Mucosa of gallbladder (tissue), 1 donor: Measurements from ENCODE around the gene TIMP4. TPM values are rescaled to one million over a fixed set of nuclear protein-coding genes. Genes with fewer than 3 reads are reported as not detected.

Experiments
- DNase-seq: peaks from one replicate; pipeline ENCODE4 v3.0.0-alpha.2; 2020; ENCODE audit warnings: low spot score
- total RNA-seq: library from RNA; stranded (reverse); gene quantifications from one replicate; pipeline ENCODE4 v1.2.1, GENCODE V29; 2021
- donor health status: DM: no; HTN: no; CAD: no.

TIMP4 gene
- total RNA-seq, 1 donor from 2014 or later, result 3.7 TPM

DNA sequence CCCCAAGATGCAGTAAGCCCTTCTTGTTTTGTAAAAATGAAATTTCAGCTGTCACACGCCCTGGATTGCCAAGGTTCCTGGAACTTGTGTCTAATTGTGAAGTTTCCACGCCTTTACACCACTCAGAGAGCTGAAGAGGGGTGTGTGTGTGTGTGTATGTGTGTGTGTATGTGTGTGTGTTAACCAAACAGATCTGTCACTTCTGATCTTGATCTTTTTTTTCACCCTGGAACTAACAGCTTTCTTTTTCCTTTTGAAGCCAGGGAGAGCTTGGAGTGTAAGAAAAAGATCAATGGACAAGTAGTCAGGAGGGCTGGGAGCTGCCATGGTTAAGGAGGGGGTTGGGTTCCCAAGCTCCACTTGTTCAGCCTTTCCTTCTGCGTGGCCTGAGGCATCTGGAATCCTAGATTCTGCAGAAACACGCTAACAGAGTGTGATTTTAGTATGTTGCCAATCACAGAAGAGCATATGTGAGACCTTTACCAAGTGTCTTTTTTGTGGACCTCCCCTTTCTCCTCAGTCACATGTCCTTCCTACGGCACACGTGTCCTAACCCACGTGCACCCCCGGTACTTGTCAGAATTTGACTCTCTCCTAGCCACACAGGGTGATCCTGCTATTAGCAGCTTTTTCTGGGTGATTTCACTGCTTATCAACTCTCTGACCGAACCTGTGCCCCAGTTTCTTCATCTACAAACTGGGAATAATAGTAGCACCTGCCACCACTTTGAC is 11.5 kb downstream of the TIMP4 start:
- DNase-seq, result no peak

DNA sequence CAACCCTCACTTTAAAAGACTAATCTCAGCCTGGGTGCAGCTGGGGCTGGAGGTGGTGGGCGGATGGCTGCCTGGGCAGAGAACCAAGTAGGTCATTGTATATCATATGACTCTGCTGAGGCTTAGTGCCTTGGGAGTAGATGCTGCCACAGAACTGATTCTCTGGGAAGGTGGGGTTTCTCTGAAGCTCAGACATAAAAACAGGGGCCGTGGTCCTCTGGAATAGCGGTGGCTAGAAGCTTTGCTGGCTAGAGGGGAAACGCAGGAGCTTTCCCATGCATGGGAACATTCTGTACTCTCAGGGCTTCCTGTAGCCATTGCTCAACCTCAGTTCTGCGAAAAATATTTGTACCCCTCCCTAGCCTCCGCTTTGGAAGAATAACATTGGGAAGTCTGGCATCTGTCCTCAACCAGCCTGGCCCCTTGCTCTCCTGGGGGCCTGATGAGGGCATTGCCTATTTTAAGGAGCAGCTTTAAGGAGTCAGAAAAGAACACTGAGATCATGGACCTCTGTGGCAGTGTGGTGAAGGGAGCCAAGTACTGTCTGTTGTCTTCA is 14.7 kb downstream of the TIMP4 start:
- peak; percentile 29 for DNase-seq

DNA sequence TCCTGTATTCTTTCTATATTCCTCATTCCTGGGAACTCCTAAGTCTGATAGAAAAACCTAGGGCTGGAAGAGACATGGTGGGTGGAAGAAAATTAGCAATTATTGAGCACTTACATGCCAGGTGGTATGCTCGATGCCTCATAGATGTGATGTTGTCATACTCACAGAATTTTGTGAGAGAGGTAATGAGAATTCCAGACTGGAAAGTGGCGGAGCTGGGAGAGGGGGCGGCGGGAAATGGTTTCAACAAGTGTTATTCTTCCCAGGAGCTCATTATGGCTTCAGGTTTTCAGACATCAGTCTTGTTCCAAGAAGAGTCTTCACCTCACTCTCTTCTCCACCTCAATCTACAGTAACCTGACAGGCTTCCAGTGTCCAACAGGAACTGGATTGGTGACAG is 16.2 kb downstream of the TIMP4 start:
- no peak for DNase-seq

DNA sequence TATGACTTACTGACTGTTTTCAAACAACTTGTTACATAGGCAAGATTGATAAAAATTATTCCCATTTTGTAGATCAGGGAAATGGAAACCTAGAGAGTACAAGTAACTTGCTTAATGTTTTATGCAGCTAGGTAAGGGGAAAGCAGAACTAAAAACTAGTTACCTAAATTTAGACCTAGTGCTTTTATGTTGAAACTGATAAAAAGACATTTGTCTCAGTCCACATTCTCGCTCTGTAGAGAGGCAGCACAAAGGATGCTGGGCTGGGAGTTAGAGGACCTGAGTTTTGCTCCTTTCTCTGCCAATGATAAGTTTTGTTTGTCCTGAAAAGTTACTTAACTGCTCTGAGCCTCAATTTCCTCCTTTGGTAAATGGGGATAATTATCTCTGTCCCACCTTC is 17.4 kb downstream of the TIMP4 start:
- no peak for DNase-seq

DNA sequence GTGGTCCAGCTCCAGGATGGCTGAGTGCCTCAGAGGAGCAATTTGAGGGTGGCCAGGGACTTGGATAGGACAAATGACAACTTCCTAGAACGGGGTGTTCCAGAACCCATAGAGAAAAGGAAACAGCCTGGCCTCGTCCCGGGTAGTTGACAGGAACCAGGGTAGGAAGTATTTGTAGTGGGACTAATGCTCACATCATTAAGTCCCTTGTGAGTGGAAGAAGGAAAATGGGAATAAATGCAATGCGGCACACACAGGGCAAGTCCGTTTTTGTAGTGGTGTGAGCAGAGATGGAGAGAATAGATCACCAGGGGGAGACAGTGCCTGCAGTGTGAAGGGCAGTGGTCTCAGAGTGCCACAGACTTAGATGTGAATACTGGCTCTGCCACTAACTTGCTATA is 19.6 kb downstream of the TIMP4 start:
- DNase-seq, result peak; percentile 13

DNA sequence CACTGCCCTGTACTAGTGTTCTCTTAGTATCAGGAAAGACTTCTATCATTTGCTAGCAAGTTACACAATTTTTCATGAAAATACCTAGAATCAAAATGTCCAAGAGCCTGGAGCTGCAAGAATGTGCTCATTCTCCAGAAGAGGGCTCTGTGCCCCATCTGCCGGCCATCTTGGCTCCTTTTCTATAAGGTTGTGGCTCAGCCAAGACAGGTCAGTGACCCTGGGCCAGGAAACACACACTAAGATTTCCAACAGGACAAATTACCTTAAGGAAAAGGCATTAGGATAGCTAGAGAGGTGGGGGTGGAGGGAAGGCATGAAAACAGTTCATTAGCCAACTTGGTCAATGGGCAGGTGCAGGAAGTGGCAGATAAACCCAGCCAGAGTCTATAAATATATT is 20.7 kb downstream of the TIMP4 start:
- DNase-seq, result peak; percentile 19

DNA sequence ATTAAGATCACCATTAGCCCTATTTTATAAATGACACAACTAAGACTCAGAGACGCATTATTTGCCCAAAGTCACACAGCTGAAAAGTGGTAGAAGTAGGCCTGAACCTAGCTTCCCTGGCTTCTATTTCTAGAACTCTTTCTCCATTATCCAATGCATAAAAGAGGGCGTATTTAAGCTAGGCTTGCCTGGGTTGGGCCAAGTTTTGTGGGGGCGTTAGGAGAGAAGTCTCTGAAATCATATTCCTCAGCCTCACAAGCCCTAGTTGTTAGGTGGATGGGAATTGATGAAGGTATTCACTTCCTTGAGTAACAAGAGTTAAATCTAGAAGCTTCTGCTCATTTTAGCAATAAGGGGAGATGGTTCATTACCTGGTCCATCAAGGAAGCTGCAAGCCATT is 22.3 kb downstream of the TIMP4 start:
- no peak for DNase-seq

DNA sequence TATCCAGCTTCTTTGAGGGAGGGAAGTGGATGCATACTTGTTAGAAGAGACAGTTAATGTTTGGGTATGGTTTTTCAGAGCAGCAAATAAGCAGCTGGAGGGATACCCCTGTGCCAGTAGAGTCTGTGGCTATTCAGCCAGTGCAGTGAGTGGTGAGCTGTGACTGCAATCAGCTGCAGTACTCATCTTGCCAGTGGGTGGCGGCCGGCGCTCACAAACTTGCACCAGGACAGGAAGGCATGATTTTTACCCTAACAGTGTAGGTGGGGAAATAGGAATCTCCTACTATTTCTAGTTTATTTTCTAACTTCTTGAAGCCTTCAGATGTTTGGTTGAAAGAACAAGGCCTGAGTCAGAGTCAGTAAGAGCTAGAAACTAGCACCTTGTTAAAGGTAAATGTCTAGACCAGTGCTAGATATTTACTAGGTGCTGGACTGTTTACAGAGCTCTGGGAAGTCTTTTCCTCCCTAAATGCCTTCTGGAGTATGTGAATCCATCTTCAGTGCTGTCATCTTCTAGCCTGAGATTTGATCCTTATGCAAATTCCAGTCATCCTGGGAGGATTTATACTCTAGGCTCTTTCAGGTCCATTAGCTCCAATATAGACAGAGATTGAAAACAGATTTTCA is 23.6 kb downstream of the TIMP4 start:
- peak; percentile 70 for DNase-seq

DNA sequence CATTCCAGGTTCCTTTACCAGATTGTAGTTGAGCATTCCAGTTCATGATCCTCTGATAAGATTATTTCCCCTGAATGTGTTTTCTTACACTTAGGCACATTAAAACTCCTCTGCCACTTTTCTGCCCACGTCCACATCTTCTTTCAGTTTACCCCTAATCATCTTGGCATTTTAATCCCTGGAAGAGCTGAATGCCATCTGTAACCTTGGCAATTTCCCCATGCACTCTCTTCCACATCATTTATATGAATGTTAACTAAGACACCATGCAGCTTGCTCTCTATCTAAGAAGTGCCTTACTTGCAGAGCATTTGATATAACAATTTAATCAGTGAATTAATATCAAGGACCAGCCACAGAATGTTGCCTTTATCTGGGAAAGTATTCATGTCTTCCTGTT is 25.8 kb downstream of the TIMP4 start:
- no peak for DNase-seq

DNA sequence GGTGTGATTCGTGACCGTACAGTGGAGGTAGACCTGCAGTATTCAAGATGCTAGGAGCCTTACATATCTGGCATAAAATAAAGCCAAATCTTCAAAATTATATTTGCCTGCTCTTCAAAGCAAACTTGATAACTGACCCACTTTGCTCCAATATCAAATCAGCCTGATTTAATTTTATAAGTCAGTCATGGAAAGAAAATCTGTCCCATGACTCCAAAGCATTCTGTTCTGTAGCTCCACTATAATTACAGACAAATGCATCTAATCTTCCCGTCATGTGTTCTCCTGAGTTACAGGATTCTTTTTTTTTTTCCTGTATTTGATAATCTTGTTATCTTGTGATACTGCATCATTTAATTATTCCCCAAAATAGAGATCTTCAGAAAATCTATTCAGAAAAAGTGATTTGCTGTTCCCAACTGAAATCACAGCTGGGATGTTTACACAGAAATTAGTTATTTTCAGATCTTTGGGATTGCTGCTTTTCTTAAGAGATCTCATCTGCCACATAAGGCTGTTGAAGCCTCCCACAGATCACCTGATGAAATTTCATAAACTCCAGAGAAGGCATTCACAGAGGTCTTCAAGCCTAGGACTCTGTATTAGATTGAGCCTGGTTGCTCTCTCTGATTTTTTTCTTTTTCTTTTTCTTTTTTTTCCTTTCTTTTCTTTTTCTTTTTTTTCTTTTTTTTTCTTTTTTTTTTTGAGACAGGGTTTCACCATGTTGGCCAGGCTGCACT is 27.2 kb downstream of the TIMP4 start:
- DNase-seq, result no peak

DNA sequence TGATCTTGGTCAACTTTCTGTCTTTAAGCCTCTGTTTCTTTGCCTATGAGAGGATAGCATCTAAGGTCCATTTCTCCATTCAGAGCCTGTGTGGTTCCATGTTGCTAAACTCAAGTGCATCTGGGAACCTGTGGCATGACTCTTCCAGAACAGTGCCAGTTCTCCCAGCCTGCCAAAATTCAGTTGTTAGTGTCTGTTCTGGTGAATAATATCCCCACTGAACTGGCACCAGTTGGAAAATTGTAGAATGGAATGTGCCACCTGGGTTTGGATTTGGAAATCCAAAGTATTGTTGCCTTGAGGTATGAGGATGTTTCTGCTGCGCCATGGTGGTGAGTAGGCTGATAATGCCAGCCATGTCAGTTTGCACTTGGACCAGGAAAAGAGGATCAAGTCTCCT is 31.3 kb downstream of the TIMP4 start:
- DNase-seq, result no peak

DNA sequence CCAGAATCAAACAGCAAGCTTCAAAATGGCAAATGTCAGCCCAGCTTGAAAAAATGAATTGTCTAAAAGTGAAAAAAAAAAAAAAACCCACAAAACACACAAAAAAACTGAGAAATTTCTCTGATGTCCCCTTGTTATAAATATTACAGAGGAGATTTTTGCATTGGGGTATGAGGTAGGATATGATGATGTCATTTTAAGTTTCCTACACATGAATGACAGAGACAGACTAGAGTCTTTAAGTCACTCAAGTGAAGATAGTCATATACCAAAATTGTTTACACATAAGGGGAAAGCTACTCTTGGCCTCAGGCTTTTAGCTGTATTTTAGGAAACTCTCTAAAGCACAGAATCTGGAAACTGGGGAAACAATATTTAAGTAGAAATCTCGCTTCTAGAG is 32.9 kb downstream of the TIMP4 start:
- no peak for DNase-seq

DNA sequence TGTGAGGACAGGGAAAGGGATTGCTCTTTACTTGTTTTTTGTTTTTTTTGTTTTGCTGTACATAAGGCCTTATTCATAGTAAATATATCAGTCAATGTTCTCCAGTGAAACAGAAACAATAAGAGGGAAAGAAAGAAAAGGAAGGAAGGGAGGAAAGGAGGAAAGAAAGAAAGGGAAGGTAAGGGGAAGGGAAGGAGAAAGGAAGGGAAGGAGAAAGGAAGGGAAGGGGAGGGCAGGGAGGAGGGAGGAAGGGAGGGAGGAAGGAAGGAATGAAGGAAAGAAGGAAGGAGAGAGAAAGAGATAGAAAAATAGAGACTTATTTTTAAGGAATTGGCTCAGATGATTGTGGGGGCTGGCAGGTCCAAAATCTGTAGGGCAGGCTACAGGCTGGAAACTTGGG is 37.2 kb downstream of the TIMP4 start:
- no peak for DNase-seq

DNA sequence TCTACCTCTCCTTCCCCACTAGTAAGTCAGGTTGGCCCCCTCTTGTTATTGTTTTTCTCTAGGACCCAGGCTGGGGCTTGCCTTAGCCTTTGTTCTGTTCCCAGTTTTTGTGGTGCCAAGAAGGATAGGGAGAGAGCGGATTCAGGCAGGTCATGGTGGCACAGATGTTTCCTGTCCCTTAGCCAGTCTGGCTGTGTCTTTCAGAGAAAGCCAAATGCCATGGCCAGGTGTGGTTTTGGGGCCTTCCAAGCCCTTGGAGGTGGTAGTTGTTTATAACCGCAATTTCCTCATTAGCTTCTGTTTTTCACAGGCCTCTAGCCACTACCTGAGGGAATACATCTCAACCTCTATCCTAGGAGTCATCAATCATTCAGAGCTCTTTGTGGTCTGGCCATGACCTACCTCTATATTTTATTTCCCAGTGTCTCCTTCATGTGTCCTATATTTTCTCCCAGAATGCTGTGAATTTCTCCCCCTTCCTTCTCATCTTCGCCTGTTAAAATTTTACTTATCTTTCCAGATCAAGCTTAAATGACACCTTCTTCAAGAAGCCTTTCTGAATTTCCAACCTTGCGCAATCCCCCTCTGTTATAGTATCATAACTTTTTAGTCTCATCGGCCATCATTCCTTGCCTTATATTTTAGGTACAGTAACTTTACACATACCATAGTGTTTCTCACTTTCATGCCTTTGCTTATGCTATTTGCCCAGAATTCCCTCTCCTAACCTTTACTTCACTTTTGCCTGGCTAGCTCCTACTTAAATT is 38.2 kb downstream of the TIMP4 start:
- DNase-seq, result no peak

DNA sequence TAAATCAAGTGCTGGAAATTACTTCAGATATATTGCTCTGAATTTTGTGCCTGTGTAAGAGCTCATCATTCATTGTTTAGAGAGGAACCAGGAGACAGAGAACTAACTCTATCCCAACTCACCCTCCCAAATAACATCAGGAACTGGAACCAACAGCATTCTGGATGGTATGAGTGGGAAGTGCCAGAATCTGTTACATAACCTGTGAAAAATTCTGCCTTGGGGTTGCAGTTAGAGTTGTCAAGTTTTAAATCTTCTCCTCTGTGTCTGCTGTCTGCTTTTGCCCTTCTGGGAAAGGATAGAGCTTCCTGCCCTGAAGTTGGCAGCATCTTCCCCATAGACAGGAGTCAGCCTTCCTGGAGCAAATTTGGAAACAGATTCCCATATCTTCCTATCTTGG is 41.2 kb downstream of the TIMP4 start:
- DNase-seq, result no peak

DNA sequence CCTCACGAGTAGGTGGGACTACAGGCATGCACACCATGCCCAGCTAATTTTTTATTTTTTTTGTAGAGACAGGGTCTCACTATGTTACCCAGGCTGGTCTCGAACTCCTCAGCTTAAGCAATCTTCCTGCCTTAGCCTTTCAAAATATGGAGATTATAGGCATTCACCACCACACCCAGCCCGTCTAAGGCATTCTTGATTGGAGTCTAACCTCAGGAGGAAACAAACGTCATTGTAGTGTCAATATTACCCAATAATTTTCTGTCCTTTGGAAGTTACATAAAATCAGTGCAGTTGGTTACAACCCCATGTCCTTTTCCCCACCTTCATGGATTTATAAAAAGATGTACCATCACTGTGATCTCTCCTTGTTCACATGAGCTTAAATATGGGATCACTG is 41.8 kb downstream of the TIMP4 start:
- no peak for DNase-seq

DNA sequence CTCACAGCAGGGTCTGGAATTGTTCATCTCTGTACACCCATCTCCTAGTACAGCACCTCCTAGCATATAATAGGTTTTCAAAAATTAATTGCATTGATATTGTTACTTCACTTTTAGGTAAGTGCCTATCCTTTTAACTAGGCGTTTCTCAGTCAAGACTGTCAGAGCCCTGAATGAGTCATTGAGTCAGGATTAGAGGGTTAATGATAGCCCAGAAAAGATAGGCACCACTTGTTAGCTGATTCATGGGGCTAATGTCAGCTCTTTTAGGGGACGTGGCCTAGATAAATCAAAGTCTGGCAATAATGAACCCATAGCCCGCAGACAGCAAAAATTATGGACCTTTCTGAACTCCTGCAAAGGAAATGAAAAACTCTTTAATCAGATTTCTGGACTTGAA is 42.9 kb downstream of the TIMP4 start:
- no peak for DNase-seq

DNA sequence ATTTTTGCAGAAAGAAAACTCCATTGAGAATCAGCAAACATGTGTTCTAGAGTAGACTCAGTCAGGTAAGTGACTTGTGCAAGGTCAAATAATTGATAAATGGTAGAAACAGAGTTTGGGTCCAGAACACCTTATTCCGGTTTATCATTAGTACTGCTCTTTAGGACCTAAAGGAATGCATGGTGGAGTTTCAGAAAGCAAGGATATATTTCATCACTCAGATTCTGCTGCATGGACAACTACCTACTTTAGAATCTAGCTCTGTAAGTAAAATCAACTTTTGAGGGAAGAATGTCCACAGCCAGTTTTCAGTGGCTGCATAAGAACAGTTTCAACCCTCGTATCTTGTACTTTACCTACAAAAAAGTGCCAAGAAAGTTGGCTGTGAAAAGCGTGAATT is 43.6 kb downstream of the TIMP4 start:
- DNase-seq, result no peak

DNA sequence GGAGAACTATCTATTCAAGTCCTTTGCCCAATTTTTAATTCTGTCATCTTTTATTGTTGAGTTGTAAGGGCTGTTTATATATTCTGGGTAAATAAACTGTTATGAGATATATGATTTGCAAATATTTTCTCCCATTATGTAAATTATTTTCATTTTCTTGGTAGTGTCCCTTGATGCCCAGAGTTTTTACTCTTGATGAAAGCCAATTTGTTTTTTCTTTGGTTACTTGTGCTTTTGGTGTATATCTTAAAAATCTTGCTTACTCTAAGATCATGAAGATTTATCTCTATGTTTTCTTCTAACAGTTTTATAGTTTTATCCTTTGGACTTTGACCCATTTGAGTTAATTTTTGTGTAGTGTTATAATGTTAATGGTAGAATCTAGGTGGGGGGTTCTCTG is 44.5 kb downstream of the TIMP4 start:
- DNase-seq, result no peak

DNA sequence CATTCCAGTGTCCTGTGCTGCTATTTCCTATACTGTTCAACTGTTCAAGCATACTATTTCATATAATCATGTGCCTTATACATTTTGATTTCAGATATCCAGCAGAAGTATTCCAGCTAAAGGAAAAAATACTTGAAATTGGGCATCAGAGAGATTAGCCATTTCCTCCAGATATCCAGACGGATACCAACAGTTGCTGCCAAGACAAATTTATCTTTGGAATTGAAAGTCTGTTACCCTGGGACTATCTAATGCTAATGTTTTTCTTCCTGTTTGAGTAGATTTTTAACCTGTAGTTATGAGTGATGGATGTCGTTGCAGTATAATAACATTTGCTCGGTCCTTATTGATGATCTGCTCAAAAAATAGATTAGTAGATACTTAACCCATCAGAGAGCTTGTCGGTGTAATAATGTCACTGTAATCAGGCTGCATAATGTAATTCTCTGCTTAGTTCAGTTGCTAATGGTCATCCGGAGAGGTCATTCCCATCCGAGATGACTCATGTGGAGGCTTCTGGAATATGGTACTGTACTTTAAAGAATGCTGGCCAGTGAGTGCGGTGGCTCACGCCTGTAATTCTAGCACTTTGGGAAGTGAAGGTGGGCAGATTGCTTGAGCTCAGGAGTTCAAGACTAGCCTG is 51.5 kb downstream of the TIMP4 start:
- no peak for DNase-seq
